GM18498 (cell line): Measurements from ENCODE around the gene GAS2L2.

Experiments used
- ATAC-seq: cut with Tn5 transposase; IDR thresholded peaks from one replicate; pipeline ENCODE4 v1.9.1; 2021; ENCODE audit warnings: mild to moderate bottlenecking, moderate library complexity; ENCODE audit not compliant: unreplicated experiment

The GAS2L2 gene

DNA sequence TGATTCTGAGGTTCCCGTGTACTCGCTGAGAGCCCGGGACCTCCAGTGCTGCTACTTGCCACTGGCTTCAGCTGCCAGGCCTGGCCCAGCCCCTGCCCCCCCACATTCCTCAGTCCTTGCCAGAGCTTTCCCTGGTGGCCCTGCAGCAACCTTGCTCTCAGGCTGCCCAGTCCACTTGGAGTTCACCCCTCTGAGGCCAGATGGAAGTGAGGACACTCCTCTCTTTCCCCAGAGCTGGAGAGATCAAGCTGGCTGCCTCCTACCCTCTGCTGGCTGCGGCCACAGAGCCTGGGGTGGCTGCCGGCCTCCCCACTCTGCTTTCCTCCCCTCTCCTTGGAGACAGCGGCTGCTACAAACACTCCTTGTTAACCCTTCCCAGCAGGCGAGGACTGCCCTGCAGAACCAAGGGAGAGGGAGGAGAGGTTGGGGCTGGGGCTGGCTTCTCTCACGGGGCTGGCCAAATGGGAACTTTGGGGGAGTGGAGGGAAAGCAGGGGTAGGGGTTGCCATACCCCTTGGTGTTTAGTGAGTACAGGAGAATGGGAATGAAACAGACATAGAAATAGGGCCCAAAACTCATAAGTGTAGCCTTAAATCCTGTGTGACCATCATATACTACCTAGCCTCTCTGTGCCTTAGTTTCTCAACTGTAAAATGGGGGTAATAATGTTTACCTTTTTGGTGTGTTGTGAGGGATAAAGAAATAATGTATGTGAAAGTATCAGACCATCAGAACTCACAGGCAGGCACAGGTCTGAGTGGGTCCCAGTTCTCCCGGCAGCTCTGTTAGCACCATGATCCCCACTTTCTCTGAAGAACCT lies at the start of gene GAS2L2:
TSS of gene GAS2L2 (minus strand) at position 295 of the 820 bp plus-strand sequence. CDS start 389 bp downstream, outside the sequence.
- no peak for ATAC-seq

DNA sequence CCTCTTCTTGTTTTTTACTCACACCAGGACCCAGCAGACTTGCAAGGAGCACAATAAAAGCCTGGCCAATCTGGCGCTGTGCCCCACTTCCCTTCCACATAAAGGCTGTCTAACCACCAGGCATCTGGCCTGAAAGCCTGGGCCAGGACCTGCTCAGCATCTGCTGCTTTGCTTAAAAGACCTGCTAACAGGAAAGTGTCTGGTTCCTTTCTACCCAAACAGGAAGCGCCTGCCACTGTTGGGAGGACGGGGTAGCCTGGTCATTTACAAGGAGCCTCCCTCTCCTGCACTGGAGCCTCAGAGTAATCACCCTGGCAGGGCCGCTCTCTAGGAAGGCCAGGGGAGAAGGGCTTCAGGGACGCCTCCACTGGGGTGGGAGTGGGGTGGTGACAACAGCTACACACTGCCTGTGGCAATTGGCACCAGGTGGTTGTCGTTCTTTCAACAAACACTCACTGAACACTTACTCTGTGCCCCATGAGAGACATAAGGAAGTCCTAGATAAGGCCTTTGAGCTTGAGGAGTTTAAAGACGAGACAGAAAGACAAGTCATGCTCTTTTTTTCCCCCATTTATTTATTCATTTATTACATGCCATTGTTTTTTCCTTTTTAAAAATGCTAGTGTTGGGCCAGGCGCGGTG lies 48.7 kb upstream of the GAS2L2 start:
- no peak for ATAC-seq

DNA sequence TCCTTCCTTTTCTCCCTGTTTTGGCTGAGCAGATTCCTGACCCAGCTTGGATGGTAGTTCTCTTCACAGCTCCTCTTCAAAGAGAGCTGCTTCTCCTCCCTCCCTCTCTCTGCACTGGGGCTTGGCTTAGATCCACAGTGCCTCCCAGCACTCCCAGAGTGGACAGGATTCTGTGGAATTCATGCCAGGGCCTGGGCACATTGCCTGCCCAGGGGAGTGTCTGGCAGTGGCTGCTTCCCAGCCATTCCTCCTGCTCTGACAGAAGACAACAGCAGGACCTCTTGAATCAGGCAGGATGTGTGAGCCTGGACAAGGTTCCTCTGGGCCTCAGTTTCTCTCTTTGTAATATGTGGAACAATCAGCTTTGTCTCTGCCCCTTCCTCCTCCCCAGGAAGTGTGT lies 46.9 kb upstream of the GAS2L2 start:
- ATAC-seq: no peak

DNA sequence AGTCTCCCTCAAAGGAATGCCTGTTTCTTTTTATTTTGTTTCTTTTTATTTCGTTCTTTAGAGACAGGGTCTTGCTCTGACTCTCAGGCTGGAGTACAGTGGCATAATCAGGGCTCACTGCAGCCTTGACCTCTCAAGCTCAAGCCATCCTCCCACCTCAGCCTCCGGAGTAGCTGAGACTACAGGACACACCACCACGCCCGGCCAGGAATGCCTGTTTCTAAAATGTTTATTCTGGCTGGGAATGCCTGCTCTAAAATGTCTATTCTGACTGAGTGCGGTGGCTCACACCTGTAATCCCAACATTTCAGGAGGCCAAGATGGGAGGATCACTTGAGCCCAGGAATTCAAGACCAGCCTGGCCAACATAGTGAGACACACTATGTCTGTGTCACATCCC lies 44.9 kb upstream of the GAS2L2 start:
- no peak for ATAC-seq

DNA sequence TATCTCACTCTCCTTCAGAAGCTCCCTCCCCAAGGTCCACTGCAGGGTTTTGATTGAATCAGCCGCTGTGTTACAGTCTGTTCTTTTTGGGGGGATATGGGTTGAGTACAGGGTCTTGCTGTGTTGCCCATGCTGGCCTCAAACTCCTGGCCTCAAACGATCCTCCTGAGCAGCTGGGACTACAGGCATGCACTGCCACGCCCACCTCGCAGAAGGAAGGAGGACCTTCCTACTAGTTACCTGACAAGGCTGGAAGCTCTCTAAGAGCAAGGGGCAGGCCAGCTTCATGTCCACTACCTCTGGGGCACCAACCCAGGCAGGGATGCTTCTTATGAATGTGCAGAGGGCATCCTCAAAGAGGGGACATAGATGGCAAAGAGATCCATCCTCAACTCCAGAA lies 44.3 kb upstream of the GAS2L2 start:
- no peak for ATAC-seq

DNA sequence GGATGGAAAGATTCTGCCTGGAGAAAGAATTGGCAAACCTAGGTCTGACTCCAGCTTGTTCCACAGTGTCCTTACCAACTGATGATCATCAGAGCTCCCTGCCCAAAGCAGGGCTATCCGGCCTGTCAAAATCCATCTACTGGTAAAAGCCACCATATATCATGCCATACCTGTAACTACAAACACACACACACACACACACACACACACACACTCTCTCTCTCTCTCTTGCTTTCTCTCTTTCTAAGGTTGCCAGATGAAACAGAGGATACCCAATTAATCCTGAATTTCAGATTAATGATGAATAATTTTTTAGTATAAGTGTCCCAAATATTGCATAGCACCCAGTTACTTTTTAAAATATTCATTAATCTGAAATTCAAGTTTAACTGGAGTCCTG lies 43.9 kb upstream of the GAS2L2 start:
- ATAC-seq: no peak

DNA sequence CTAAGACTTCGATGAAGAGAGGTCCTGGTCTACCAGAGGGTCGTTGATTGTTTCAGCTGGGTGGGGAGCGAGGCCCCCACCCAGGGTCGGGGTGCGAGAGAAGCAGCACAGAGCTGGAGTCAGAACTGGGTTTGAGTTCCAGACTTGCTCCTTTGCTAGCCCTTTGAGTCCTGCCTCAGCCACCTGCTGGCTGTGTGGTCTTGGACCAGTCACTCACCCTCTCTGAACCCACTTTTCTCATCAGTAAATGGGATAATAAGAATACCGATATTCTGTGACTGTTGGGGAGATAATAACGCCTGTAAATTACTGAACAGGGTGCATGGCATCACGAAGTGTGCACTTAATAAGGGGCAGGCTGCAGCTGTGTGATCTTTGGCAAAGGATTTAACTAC lies 42.8 kb upstream of the GAS2L2 start:
- ATAC-seq: no peak

DNA sequence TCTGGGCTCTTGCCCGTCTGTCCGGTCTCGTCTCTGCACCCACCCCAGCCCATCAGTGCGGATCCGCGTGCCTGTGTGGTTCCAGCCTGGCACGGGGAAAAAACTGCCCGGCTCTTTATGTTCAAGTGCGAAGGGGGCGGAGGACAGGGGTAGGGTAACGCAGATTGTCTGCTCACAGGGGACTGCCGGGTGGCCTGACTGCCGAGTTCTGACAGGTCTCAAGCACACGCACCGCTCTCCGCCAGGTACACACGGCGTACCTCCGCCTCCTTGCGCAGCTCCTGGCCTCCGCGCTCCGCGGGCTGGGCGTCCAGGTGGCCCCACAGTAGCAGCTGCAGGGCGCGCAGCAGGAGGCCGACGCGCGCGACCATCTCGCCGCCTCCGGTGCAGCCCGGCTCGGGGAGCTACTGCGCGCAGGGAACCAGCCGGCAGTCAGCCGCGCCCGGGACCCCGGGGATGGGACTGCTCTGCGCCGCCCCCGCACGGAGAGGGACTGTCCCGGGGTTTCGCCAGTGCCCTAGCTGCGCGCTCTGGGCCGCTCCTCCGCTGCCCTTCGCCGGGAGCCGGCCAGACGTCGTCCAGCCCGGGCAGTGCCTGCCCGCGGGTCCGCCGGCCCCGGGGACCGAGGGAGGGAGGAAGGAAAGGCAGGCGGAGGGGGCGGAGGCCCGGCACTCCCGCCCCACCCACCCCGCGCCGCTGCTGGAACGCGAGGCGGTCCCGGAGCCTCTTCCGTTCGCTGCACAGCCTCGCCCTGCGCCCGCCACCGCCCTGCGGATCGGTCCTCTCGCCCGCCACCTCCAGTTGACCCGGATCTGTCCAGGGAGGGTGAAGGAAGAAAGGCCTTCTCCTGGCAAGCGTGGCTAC lies 42.2 kb upstream of the GAS2L2 start, which contains the start of gene MMP28:
TSS of gene MMP28 (minus strand) at position 635 of the 864 bp plus-strand sequence. CDS start at position 371, 264 bp downstream.
- no peak for ATAC-seq

DNA sequence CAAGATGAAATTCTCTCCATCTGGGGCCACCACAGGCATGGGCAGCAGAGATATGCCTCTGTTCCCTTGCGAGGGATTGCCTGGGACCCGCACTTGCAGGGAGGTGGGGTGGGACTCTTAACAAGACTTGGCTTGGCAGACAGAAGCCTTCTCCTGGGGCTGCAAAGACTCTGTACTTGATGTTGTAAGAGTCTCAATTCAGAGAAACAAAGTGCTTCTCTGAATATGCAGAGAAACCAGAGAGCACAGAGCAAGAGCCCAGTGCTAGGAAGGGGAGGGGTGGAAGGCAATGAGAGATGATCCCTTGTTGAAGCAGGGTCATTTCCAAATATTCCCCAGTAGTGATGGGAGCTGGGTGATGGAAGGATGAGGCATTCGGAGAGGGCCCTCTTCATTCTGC lies 40.2 kb upstream of the GAS2L2 start:
- ATAC-seq: no peak

DNA sequence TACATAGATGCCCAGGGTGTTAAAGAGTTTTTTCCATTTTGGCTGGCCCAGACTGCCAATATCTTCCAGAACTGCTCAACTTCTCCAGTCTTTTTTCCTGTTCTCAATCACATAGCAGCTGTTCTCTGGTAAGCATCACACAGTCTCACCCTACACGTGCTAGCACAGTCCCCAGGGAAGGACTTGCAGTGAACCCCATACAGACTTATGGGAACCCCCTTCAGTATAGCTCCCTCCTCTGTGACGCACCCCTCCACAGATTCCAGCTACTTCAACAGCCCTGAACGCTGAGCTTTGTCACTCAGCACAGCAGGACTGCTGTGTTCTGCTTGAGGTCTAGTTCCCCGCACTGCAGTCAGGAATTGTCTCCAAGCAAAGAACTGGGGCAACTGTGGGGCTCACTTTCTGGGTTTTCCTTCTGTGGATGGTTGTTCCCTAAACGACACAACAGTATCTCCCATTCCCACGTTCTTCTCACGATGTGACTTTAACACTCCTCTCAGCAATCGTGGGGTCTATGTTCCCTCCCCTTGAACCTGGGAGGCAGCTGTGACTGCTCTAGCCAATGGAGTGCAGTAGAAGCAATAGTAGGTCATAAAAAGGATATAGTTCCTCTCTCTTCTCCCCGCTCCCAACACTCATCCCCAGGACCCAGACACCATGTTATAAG lies 38.8 kb upstream of the GAS2L2 start:
- ATAC-seq: no peak

DNA sequence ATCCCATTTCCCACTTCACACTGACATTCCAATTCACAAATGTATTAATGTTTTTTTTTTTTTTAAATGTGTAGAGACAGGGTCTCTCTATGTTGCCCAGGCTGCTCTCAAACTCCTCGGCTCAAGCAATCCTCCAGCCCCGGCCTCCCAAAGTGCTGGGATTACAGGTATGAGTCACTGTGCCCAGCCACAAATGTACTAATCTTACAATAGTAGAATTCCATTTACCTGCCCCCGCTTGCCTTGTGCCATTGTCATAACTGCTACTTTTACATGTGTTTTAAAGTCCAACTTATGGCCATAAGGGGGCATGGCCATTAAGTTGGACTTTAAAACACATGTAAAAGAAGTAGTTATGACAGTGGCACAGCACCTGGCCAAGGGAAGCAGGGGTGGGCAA lies 37.8 kb upstream of the GAS2L2 start:
- no peak for ATAC-seq

DNA sequence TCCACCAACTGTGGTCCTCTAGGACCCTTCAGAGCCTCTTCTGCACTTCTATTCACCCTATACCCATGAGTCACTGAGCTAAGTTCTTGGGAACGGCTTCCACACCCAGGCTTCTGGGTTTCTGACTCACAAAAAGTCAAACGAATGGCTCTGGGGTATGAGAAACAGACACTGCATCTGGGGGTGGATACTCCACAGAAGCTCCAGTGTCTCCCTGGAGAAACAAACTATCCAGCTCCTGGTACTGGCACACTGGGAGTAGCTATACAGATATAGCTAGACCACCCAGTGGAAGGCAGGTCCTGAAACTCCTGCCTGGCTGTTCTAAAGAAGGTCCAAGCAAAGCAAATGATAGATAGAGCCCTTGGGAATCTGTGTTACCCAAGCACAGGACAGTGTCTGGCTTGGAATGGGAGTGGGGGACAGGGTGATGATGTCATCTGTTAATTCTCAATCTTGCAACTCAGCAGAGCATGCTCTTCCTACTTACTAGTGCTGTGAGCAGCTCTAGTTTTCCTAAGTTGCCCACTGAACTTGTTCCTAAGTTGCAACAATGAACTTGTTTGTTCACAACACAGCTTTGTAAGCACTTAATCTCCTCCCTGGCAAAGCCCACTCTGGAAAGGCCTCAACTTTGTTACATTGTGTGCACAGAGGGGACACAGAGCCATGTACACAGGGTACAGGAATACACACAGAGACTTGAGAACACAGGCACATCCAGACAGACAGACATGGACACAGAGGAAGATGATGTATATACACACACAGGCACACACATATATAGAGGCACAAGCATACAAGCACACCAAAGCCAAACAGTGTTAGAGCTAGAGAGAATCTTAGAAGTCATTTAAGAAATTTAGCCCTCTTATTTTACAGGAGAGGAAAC lies 35.7 kb upstream of the GAS2L2 start:
- ATAC-seq: no peak

DNA sequence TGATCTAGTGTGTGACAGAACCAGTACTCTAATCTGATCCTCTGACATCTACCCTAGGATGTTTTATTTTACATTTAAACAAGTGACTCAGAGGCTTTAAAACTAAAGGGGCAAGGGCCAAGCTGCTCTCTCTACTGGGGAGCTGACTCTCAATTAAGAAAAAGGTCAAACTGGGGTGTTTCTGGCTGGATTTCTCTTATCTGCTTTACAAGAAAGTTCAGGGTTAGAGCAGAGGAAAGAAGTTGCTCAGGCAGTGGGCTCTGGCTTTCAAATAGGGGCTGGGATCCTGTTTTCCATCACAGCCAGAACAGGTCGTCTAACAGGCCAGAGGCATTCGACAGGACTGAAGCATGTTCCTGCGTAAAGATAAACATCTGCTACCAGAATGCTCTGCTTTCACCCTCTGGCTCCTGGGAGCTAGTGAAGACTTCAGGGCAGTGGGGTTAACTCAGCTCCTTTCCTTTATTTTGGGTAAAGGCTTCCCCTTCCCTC lies 33.9 kb upstream of the GAS2L2 start:
- ATAC-seq: no peak

DNA sequence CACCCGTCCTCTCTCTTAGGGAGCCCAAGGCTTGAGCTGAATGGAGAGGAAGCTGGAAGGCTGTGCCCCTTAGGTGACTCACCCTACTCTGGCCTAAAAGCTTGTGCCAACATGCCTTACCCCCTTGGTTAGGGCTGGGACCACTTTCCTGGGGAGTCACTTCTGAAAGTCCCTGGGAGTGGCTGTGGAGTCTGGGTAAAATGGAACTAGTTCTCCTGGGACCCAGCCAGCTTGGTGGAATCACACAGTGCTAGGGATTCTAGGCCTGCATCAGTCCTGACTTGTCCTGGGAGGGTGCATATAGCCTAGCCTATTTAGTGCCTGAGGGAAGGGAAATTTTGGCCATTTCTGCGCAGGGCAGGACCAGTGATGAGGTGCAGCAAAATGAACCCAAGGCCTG lies 31.9 kb upstream of the GAS2L2 start:
- ATAC-seq: no peak

DNA sequence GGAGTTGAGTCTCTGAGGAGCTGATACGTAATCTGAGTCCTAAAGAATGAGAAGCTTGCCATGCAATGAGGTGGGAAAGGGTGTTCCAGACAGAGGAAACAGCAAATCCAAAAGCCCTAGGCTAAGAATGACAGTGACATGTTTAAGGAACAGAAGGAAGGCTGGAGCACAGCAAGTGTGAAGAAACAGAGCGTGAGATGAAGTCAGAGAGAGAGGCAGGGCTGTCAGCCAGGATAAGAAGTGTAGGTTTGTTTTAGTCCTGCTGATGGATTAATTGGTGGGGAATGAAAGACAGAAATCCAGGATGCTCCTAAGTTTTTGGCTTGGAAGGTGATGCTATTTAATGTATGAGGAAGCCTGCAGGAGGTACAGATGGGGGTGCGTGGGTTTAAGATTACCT lies 27.9 kb upstream of the GAS2L2 start:
- ATAC-seq: no peak

DNA sequence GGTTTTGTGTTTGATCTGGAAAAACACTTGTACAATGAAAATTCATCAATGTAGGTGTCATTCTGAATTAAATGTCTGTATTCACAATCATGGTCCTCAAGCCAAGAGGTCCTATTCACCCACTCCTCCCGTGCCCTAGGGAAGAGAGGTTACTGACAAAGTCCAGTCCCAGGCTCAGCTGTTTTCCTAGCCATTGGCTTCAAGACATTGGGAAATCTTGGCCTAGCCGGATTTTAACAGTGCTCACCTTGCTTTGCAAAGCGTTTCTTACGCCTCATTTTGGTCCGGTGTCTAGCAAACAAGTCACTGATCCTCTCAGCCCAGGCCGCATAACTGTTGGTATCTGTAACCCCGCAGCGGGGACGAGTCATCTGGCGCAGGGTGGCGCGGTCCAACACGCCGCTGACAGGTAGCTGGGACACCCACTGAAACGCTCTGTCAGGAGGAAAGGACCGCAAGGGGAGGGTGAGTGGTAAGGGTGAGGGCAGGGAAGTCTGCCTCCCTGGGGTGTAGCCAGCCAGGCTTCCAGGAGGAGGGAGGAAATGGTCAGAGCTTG lies 25.7 kb upstream of the GAS2L2 start:
- ATAC-seq: no peak

DNA sequence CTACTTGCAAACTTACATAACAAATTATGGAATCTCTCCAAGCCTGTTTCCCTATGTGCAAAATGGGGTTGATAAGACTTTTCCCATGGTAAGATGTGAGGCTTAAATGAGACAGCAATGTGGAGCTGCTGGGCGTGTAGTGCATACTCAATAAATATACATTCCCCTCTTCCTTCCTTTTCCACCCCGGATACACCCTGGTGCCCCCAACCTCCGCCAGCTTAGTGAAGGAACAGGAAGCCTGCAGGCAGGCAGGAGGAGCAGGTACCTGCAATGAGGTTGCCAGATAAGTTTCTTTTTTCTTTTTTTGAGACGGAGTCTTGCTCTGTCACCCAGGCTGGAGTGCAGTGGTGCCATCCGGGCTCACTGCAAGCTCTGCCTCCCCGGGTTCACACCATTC lies 22.5 kb upstream of the GAS2L2 start:
- no peak for ATAC-seq

DNA sequence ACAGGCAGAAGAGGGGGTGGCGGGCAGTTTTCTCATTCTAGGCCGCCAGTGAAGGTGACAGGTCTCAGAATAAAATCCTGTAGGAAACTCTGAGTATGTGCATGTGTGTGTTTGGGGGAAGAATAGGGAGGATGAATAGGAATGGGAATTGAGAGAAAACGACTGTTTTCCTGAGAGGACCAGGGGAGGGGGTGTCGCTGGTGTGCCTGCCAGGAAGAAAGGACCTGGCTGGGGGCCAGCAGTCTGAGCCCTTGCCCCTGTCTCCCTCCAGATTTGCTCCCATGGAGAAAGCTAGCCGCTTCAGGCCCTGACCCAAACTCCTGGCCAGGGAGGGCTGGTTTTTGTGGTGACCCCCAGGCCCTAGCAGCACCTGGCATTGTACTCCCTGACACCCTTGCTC lies 22.0 kb upstream of the GAS2L2 start:
- no peak for ATAC-seq

DNA sequence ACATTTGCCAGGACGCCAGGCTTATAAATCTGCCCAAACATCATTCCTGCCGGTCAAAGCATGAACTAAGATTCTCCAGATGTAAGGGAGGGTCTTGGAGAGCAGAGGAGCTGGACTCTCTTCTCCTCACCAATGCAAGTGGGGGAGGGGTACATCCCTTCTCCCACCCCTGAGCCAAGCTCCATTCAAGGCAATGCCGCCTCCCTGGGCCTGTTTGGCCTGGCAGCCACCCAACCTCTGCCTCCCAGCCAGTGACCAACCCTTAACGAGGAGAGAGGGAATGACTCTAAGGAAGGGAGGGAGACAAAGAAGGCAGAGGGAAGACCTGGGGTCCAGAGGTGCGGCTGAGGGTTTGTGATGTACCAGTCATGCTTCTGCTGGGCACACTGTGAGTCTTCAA lies 21.5 kb upstream of the GAS2L2 start:
- ATAC-seq: no peak
